Nephron (organoid): ENCODE measurements around the gene CABLES1.
A peak's percentile ranks its signal among the peaks of the same experiment; 100 is the strongest.

Experiments used
- H3K27ac Mint-ChIP-seq, 3 experiments: 2 replicates each; pipeline ENCODE4 v1.8.0; 2020; ENCODE audit warnings: mixed read lengths in 3 of 3, mild to moderate bottlenecking in 2 of 3, moderate library complexity in 1 of 3
- H3K27me3 Mint-ChIP-seq: 2 replicates; pipeline ENCODE4 v1.8.0; 2021; ENCODE audit warnings: low read depth, mild to moderate bottlenecking, moderate library complexity, mixed read lengths
- H3K36me3 Mint-ChIP-seq: 2 replicates; pipeline ENCODE4 v1.8.0; 2020; ENCODE audit warnings: low read depth, mixed read lengths
- H3K4me1 Mint-ChIP-seq: 2 replicates; pipeline ENCODE4 v1.8.0; 2020; ENCODE audit warnings: mixed read lengths
- H3K4me3 Mint-ChIP-seq, 3 experiments: 2 replicates each; pipeline ENCODE4 v1.8.0; 2020; ENCODE audit warnings: mild to moderate bottlenecking in 3 of 3, mixed read lengths in 3 of 3, moderate library complexity in 2 of 3
- H3K9me3 Mint-ChIP-seq: 2 replicates; pipeline ENCODE4 v1.8.0; 2020; ENCODE audit warnings: mixed read lengths
- TF ChIP-seq, protein P1 (sequence below), 3 experiments: fragments of 200-600 bp; sonication (generic); IDR thresholded peaks; one replicate each; pipeline ENCODE4 v1.5.0; 2021; ENCODE audit warnings: antibody characterized with exemption in 3 of 3; ENCODE audit not compliant: unreplicated experiment in 3 of 3

Gene CABLES1

DNA sequence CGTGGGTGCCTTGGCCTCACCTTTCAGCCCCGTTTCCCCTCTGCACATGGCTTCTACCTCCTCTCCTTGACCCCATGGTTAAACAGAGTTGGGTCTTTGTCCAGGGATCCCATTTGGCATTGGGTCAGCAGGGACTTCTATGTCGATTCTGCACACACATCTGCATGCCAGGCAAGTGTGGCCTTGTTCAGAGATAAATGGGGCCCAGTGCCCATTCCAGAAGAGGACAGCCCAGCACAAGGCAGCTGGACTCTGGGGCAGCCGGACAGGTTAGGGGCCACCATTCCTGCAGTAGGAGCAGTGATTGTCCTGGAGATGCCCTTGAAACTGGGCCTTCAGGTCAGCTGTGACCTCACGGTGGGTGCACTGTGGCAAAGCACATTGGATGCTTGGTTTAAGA, 13.1 kb downstream of the CABLES1 start:
- peaks cover 3% of the 10 kb centered on the region for H3K27me3 Mint-ChIP-seq
- H3K27ac Mint-ChIP-seq = no peak overlapping the region
- H3K4me3 Mint-ChIP-seq = peak overlapping the region in 1 of 3 experiments; percentile 27
- TF ChIP-seq, protein P1, sequence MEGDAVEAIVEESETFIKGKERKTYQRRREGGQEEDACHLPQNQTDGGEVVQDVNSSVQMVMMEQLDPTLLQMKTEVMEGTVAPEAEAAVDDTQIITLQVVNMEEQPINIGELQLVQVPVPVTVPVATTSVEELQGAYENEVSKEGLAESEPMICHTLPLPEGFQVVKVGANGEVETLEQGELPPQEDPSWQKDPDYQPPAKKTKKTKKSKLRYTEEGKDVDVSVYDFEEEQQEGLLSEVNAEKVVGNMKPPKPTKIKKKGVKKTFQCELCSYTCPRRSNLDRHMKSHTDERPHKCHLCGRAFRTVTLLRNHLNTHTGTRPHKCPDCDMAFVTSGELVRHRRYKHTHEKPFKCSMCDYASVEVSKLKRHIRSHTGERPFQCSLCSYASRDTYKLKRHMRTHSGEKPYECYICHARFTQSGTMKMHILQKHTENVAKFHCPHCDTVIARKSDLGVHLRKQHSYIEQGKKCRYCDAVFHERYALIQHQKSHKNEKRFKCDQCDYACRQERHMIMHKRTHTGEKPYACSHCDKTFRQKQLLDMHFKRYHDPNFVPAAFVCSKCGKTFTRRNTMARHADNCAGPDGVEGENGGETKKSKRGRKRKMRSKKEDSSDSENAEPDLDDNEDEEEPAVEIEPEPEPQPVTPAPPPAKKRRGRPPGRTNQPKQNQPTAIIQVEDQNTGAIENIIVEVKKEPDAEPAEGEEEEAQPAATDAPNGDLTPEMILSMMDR (IDR thresholded peaks at IDR 0.05; ENCODE audit: unreplicated experiment in 3 of 3) = no peak
- H3K9me3 Mint-ChIP-seq = no peaks in the 10 kb centered on the region
- peaks cover 35% of the 10 kb centered on the region for H3K4me1 Mint-ChIP-seq
- H3K36me3 Mint-ChIP-seq = peaks cover 3% of the 10 kb centered on the region

DNA sequence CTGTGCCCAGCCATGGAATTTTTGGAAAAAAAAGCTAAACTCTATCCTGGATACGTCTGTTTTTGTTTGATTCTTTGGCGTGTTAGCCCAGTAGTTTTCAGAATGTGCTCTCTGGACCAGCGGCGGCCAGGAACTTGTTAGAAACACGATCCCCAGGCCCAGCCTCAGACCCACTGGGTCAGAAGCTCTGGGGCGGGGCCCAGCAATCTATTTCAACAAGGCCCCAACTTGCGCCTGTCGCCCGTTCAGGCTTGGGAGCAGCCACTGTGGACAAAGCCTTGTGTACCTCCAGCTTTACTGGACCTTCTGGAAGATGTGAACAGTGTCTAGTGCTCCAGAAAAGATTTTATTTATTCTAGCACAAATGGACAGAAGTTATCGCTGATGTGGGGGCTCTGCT, 14.3 kb downstream of the CABLES1 start:
- Mint-ChIP-seq H3K4me3 (no peak overlapping the region), H3K4me1 (peaks cover 30% of the 10 kb centered on the region), H3K27me3 (peaks cover 3% of the 10 kb centered on the region), H3K9me3 (no peaks in the 10 kb centered on the region), H3K36me3 (peaks cover 3% of the 10 kb centered on the region), H3K27ac (no peak overlapping the region)
- TF ChIP-seq, protein P1 (IDR thresholded peaks at IDR 0.05; ENCODE audit: unreplicated experiment in 3 of 3) = no peak

DNA sequence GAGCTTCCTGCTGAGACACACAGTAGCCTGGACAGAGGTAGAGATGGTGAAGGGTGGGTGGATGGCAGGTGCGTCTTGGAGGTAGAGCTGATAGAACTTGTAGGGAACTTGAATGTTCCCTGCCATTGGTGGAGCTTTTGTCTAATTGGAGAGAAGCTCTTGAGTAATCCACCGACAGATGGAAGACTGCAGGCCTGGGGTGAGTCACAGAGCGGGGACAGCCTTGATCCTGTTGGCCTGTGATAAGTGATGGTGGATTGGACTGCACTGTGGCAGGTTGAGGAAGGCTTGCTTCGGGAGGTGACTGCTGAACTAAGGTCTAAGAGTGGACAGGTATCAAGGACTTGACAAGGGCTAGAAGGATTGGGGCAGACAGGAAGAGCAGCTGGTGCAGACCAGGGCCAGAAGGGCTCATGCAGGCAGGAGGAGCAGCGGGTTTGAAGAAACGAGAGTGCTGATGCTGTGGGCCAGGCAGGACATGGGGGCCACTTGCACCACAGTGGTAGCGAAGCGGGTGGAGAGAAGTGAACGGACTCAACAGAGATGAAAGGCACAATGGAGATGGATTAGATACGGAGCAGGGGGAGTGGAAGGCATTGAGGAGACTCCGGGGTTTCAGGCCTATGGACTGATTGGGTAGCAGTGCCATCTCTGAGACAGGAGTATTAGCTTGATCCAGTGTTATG, 16.3 kb downstream of the CABLES1 start:
- Mint-ChIP-seq H3K27me3 (peaks cover 3% of the 10 kb centered on the region), H3K4me1 (peaks cover 31% of the 10 kb centered on the region), H3K27ac (no peak overlapping the region), H3K36me3 (peaks cover 3% of the 10 kb centered on the region), H3K9me3 (no peaks in the 10 kb centered on the region), H3K4me3 (no peak overlapping the region)
- TF ChIP-seq, protein P1 (IDR thresholded peaks at IDR 0.05; ENCODE audit: unreplicated experiment in 3 of 3) = no peak

DNA sequence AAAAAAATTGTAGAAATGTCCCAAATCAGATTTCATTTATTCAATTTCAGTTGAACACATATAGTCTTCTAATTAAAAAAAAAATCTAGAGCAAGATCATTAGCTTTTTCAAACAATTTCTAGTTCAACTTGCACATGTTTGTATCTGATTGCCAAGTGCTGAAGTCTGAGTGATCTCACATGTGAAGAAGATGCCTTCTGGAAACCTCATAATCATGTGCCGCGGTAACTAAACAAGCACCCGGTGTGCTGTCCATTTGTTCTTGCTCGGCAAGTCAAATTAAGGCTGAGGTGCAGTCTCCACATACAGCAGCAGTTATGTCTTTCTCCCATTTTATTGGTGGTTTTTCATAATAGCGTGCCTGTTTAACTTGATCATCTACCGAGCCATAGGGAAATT, 18.7 kb downstream of the CABLES1 start:
- peak overlapping the region in 1 of 3 experiments; percentile 0 for H3K27ac Mint-ChIP-seq
- H3K27me3 Mint-ChIP-seq = no peaks in the 10 kb centered on the region
- TF ChIP-seq, protein P1 (IDR thresholded peaks at IDR 0.05; ENCODE audit: unreplicated experiment in 3 of 3) = no peak
- no peaks in the 10 kb centered on the region for H3K36me3 Mint-ChIP-seq
- no peaks in the 10 kb centered on the region for H3K9me3 Mint-ChIP-seq
- H3K4me3 Mint-ChIP-seq = no peak overlapping the region
- peaks cover 28% of the 10 kb centered on the region for H3K4me1 Mint-ChIP-seq

DNA sequence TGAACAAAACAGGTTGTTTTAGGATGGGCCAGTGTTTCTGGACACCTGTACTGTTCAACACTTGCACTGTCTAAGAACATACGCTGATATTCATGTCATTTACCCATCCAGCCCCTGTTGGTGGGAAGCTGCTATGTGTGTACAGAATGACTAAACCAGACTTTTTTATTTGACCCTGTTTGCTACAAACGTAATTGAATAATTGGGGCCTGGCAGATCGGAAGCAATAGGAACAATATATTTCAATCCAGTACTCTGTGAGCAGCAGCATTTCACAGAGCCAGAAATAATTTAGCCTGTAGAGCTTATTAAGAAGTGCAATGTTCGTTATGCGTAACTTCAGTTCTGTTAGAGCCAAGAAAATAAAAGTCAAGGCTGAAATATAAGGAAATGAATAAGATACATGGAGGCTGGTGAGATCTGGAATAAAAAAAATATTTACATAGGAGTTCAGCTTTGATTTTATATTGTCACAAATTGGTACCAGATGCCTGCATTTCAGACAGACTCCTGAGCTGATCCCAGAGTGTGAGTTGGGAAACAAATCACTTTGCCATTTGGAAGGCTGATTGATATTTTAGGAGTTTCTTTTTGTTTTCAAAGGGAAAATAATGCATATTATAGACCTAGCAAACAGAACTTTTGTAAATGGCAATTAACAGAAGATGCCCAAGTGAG, 19.7 kb downstream of the CABLES1 start:
- no peaks in the 10 kb centered on the region for H3K9me3 Mint-ChIP-seq
- TF ChIP-seq, protein P1 (IDR thresholded peaks at IDR 0.05; ENCODE audit: unreplicated experiment in 3 of 3) = no peak
- no peak overlapping the region for H3K4me3 Mint-ChIP-seq
- no peaks in the 10 kb centered on the region for H3K36me3 Mint-ChIP-seq
- peak overlapping the region in 2 of 3 experiments; percentile 1 to 87 for H3K27ac Mint-ChIP-seq
- no peaks in the 10 kb centered on the region for H3K27me3 Mint-ChIP-seq
- peaks cover 33% of the 10 kb centered on the region for H3K4me1 Mint-ChIP-seq
